Type B pancreatic cell (in vitro differentiated cells): ENCODE measurements around the gene KDM5B. TPM values are rescaled to one million over a fixed set of nuclear protein-coding genes. Genes with fewer than 3 reads are reported as not detected.

Experiments used
- DNase-seq: peaks from one replicate; pipeline ENCODE4 v3.0.0; 2021; ENCODE audit warnings: mixed read lengths; ENCODE audit not compliant: unreplicated experiment; ENCODE audit errors: extremely low spot score
- H3K27ac Mint-ChIP-seq: 2 replicates; pipeline ENCODE4 v1.8.0; 2021; ENCODE audit warnings: mild to moderate bottlenecking, mixed read lengths
- H3K27me3 Mint-ChIP-seq: 2 replicates; pipeline ENCODE4 v1.8.0; 2021; ENCODE audit warnings: mixed read lengths
- H3K36me3 Mint-ChIP-seq: 2 replicates; pipeline ENCODE4 v1.8.0; 2021; ENCODE audit warnings: mixed read lengths
- H3K4me1 Mint-ChIP-seq: one replicate; pipeline ENCODE4 v1.8.0; 2021; ENCODE audit warnings: mixed read lengths; ENCODE audit not compliant: unreplicated experiment
- H3K4me3 Mint-ChIP-seq: 2 replicates; pipeline ENCODE4 v1.8.0; 2021; ENCODE audit warnings: mild to moderate bottlenecking, mixed read lengths
- H3K9me3 Mint-ChIP-seq: 2 replicates; pipeline ENCODE4 v1.8.0; 2021; ENCODE audit warnings: mixed read lengths
- CTCF ChIP-seq: fragments of 200-600 bp; sonication (generic); conservative IDR thresholded peaks from 2 replicates; pipeline ENCODE4 v1.5.0; 2021; ENCODE audit warnings: antibody characterized with exemption, mild to moderate bottlenecking
- total RNA-seq: library from RNA; stranded (reverse); gene quantifications from 2 replicates; pipeline ENCODE4 v1.2.1, GENCODE V29; 2021; ENCODE audit warnings: low replicate concordance

KDM5B gene
- total RNA-seq, 1 donor from 2014 or later: 165 TPM

GRCh38 chr1:202713110-202713509 is 95.1 kb downstream of the KDM5B start:
- Mint-ChIP-seq H3K27me3 (peaks cover 55% of the 10 kb centered on the region), H3K4me3 (peak overlapping the region; percentile 66), H3K9me3 (no peaks in the 10 kb centered on the region), H3K27ac (no peak overlapping the region), H3K4me1 (peaks cover 24% of the 10 kb centered on the region), H3K36me3 (no peaks in the 10 kb centered on the region)
- TF ChIP-seq CTCF: no peak
- no peak for DNase-seq

GRCh38 chr1:202711949-202712635 is 96.1 kb downstream of the KDM5B start:
- peaks cover 24% of the 10 kb centered on the region for H3K4me1 Mint-ChIP-seq
- peak; percentile 62 for DNase-seq
- H3K27ac Mint-ChIP-seq: peak overlapping the region; percentile 9
- no peaks in the 10 kb centered on the region for H3K9me3 Mint-ChIP-seq
- TF ChIP-seq CTCF: no peak
- peak overlapping the region; percentile 68 for H3K4me3 Mint-ChIP-seq
- peaks cover 64% of the 10 kb centered on the region for H3K27me3 Mint-ChIP-seq
- no peaks in the 10 kb centered on the region for H3K36me3 Mint-ChIP-seq

GRCh38 chr1:202710070-202711045 is 97.9 kb downstream of the KDM5B start, which contains the start of gene SYT2:
SYT2 (minus strand) TSS chr1:202710454; CDS start chr1:202605772, 104,682 bp downstream.
- peaks cover 67% of the 10 kb centered on the region for H3K27me3 Mint-ChIP-seq
- DNase-seq: peak; percentile 80
- no peaks in the 10 kb centered on the region for H3K9me3 Mint-ChIP-seq
- no peaks in the 10 kb centered on the region for H3K36me3 Mint-ChIP-seq
- no peak within 1 kb of the TSS for H3K27ac Mint-ChIP-seq
- peaks cover 24% of the 10 kb centered on the region for H3K4me1 Mint-ChIP-seq
- H3K4me3 Mint-ChIP-seq: peak within 1 kb of the TSS; percentile 83
- no peak for TF ChIP-seq CTCF

- no peak for TF ChIP-seq CTCF
- no peak for DNase-seq
- Mint-ChIP-seq H3K4me3 (peak overlapping the region; percentile 83), H3K9me3 (no peaks in the 10 kb centered on the region), H3K27me3 (peaks cover 73% of the 10 kb centered on the region), H3K36me3 (no peaks in the 10 kb centered on the region), H3K4me1 (peaks cover 24% of the 10 kb centered on the region), H3K27ac (no peak overlapping the region)
Measured at GRCh38 chr1:202709276-202710041, 98.8 kb downstream of the KDM5B start.
